Breast epithelium (tissue), 4 donors: Measurements from ENCODE around the gene NEMP2. TPM values are rescaled to one million over a fixed set of nuclear protein-coding genes. Genes with fewer than 3 reads are reported as not detected.

Experiments used
- DNase-seq, 2 donors: peaks; one replicate each; pipeline ENCODE4 v3.0.0-alpha.2; 2019; ENCODE audit warnings: low spot score in 2 of 2
- H3K27ac ChIP-seq, 2 donors: fragments of 200-600 bp; sonication (generic) in 1 of 2; one replicate each; pipeline ENCODE4 v1.5.1; 2016 to 2019; ENCODE audit warnings: mild to moderate bottlenecking in 1 of 2
- H3K27me3 ChIP-seq, 2 donors: fragments of 200-600 bp; sonication (generic) in 1 of 2; one replicate each; pipeline versions ENCODE4 v1.5.1 to v1.6.0; 2017 to 2019; ENCODE audit warnings: control low read depth in 1 of 2, mild to moderate bottlenecking in 1 of 2
- H3K36me3 ChIP-seq: fragments of 200-600 bp; one replicate; pipeline ENCODE4 v1.5.1; 2019
- H3K4me1 ChIP-seq, 2 donors: fragments of 200-600 bp; sonication (generic); one replicate each; pipeline ENCODE4 v1.5.1; 2016 to 2019; ENCODE audit warnings: control low read depth in 1 of 2
- H3K4me3 ChIP-seq, 3 donors: fragments of 200-600 bp; sonication (generic); 1 replicate in 2 of 3; 2 replicates in 1 of 3; pipeline ENCODE4 v1.5.1; 2016 to 2019; ENCODE audit warnings: mild to moderate bottlenecking in 3 of 3, moderate library complexity in 2 of 3
- H3K9me3 ChIP-seq, 2 donors: fragments of 200-600 bp; sonication (generic) in 1 of 2; one replicate each; pipeline ENCODE4 v1.5.1; 2016 to 2019; ENCODE audit warnings: control low read depth in 1 of 2
- POLR2A ChIP-seq: fragments of 450-650 bp; IDR thresholded peaks from one replicate; pipeline ENCODE4 v1.6.1; 2016; ENCODE audit warnings: antibody characterized with exemption, mild to moderate bottlenecking, moderate library complexity
- POLR2AphosphoS5 ChIP-seq, 3 donors: sonication (generic); formaldehyde crosslinking; IDR thresholded peaks; one replicate each; pipeline ENCODE4 v1.6.1; 2017; ENCODE audit warnings: antibody characterized with exemption in 3 of 3
- intact Hi-C: fragments of 100-400 bp; cut with DNase I; formaldehyde crosslinking; loops from one replicate; pipeline ENCODE4 v1.15.1; 2023; ENCODE audit warnings: low total_unique reads
- total RNA-seq, 3 donors: library from RNA; depleted of rRNA; stranded (reverse); fragments of >200 nt; gene quantifications; one replicate each; pipeline ENCODE4 v1.1.0, GENCODE V29; 2016
- TF ChIP-seq, protein P1 (sequence below), 3 donors: fragments of 450-650 bp; IDR thresholded peaks; one replicate each; pipeline ENCODE4 v1.5.1; 2016 to 2017; ENCODE audit warnings: antibody characterized with exemption in 3 of 3, mild to moderate bottlenecking in 3 of 3, moderate library complexity in 3 of 3

Gene NEMP2
- total RNA-seq, 3 donors from 2014 or later = 4.5 to 6.6 (median 5.2) TPM

DNA sequence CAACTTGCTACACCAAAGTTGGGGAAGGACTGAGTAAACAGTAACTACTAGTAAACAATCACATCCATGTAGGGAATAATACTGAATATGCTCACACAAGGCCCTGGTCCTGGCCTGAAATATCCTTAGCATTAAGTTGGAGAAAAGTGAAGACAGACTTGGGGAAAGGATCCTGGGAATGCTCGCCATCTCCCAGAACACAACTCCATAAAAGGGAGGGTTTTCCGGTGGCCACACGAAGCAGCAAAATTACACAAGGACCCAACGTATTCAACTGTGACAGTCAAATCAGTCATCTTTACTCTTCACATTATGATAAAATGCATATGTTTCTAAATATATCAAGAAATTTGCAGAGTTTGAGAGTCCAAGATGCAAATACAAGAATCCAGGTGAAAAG is 7.3 kb downstream of the NEMP2 start:
- Histone ChIP-seq H3K9me3 (no peaks in the 10 kb centered on the region), H3K4me1 (no peaks in the 10 kb centered on the region), H3K27me3 (no peaks in the 10 kb centered on the region), H3K27ac (no peak overlapping the region), H3K4me3 (no peak overlapping the region), H3K36me3 (no peaks in the 10 kb centered on the region)
- intact Hi-C loops = no loop called here
- no peak for TF ChIP-seq POLR2A
- no peak for DNase-seq

DNA sequence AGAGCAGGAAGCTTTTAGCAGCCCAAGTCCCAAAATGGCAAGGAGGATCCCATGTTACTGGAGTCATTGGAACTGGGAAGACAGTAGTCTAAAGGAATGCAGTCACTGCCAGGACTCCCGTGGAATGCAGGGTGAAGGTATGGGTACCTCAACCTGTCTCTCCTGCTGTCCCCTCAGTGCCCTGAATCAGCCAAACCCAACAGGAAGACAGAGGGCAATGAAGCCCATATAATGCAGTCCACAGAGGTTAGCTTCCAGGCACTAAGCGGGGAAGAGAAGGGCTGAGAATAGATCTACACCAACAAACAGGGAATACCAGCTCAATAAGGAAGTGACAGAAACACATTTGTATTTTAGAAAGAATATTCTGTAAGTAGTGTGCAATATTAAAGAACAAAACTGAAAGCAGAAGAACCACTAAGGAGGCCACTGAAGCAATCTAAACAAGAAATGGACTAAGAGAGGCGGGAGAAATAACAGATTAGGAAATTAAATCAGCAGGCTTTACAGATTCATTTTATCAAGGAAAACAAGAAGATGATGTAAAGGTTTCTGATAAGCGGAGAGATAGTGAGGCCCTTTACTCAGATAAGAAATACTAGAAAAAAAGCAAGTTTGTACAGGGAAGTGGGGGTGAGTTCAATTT is 8.3 kb downstream of the NEMP2 start:
- Histone ChIP-seq H3K27ac (no peak overlapping the region), H3K4me3 (no peak overlapping the region), H3K36me3 (no peaks in the 10 kb centered on the region), H3K9me3 (no peaks in the 10 kb centered on the region), H3K4me1 (no peaks in the 10 kb centered on the region), H3K27me3 (no peaks in the 10 kb centered on the region)
- no peak for DNase-seq
- intact Hi-C loops = no loop called here
- TF ChIP-seq POLR2A (no peak), POLR2AphosphoS5 (IDR thresholded peaks at IDR 0.05) (no peak)
- TF ChIP-seq, protein P1, sequence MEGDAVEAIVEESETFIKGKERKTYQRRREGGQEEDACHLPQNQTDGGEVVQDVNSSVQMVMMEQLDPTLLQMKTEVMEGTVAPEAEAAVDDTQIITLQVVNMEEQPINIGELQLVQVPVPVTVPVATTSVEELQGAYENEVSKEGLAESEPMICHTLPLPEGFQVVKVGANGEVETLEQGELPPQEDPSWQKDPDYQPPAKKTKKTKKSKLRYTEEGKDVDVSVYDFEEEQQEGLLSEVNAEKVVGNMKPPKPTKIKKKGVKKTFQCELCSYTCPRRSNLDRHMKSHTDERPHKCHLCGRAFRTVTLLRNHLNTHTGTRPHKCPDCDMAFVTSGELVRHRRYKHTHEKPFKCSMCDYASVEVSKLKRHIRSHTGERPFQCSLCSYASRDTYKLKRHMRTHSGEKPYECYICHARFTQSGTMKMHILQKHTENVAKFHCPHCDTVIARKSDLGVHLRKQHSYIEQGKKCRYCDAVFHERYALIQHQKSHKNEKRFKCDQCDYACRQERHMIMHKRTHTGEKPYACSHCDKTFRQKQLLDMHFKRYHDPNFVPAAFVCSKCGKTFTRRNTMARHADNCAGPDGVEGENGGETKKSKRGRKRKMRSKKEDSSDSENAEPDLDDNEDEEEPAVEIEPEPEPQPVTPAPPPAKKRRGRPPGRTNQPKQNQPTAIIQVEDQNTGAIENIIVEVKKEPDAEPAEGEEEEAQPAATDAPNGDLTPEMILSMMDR (IDR thresholded peaks at IDR 0.05) = no peak

DNA sequence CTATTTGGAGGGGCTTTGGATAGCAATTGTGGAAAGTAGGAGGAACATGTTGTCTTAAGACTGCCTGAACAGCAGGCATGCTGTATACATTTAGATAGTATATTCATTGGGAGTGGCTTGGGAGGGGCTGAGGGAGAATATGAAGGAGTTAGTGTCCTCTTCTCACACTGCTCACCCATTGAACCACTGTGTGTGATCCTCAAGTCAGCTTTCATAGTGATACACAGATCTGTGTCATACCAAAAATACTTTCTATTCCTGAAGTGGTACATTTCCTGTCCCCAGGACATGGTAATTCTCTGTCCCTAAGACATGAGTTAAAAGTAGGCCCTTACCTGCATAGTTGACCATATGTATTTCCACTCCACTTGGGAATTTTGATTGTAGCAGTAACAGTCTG is 9.6 kb downstream of the NEMP2 start:
- Histone ChIP-seq H3K27ac (no peak overlapping the region), H3K4me1 (no peaks in the 10 kb centered on the region), H3K9me3 (no peaks in the 10 kb centered on the region), H3K36me3 (no peaks in the 10 kb centered on the region), H3K4me3 (no peak overlapping the region), H3K27me3 (no peaks in the 10 kb centered on the region)
- no peak for DNase-seq
- TF ChIP-seq, protein P1 (IDR thresholded peaks at IDR 0.05) = no peak
- TF ChIP-seq POLR2A (no peak), POLR2AphosphoS5 (IDR thresholded peaks at IDR 0.05) (no peak)
- intact Hi-C loops = no loop called here

DNA sequence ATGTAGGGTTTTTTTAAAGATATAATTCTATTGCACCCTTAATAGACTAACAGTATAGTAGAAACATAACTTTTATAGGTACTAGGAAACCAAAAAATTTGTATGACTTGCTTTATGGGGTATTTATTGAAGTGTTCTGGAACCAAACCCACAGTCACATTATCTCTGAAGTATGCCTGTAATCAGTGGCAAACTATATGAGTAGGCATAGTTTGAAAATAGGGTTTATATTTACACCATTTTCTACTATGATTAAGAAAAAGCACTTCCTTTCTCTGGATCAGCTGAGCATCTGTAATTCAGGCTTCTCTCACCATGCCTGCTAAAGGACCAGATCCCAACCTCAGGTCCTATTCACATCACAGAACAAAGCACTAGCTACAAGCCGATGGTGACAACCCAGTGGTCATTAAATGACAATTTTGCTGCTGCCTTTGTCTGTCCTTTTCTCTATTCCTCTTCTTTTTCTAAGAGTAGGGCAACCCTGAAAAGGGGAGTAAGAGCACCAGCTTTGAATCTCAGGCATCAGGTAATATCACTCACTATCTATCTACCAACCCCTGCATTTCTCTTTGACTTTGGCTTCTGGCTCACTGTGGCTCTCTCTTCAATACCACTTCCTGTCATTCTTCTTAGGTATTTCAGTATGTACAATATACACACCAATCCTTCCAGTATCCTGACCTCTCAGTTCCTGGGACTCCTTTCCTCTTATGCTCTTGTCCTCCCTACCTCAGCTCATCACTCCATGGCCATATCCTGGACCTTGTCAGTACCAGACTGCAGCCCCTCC is 14.4 kb downstream of the NEMP2 start:
- no peak overlapping the region for H3K27ac ChIP-seq
- no peaks in the 10 kb centered on the region for H3K9me3 ChIP-seq
- H3K27me3 ChIP-seq = no peaks in the 10 kb centered on the region
- intact Hi-C loops = no loop called here
- no peak overlapping the region for H3K4me3 ChIP-seq
- no peaks in the 10 kb centered on the region for H3K4me1 ChIP-seq
- H3K36me3 ChIP-seq = no peaks in the 10 kb centered on the region
- DNase-seq = no peak
- TF ChIP-seq POLR2AphosphoS5 (IDR thresholded peaks at IDR 0.05) (no peak), POLR2A (no peak)
- TF ChIP-seq, protein P1 (IDR thresholded peaks at IDR 0.05) = no peak

DNA sequence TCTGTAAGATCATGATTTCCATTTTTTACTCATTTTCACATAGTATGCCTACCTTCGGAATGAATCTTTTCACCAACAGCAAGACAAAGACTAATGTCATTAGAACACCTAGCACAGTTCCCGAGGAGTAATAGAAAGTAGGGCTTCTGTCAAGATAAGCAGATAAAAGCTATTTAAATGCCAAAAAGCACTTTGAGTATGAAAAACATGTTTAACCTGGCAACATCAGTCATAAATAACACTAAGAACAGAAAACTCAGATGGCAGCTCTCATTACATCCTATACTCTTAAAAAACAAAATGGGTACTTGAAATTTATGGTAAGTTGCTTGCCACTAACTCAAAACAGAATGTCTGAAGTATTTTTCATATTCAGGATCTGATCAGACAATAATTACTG is 17.1 kb downstream of the NEMP2 start:
- H3K9me3 ChIP-seq = no peaks in the 10 kb centered on the region
- no peaks in the 10 kb centered on the region for H3K36me3 ChIP-seq
- H3K27ac ChIP-seq = no peak overlapping the region
- H3K4me3 ChIP-seq = no peak overlapping the region
- DNase-seq = no peak
- intact Hi-C loops = no loop called here
- TF ChIP-seq POLR2A (no peak), POLR2AphosphoS5 (IDR thresholded peaks at IDR 0.05) (no peak)
- TF ChIP-seq, protein P1 (IDR thresholded peaks at IDR 0.05) = no peak
- no peaks in the 10 kb centered on the region for H3K27me3 ChIP-seq
- H3K4me1 ChIP-seq = no peaks in the 10 kb centered on the region
